Nucleus accumbens (tissue), 56 donors: Measurements from ENCODE around the gene PICK1.
"Not testable (repeated sequence)": the region's sequence is repeated elsewhere in the genome, so short reads cannot be mapped to it uniquely, and the experiment has no call there.

Experiments
- DNase-seq, 56 donors: peaks; one replicate each; lab custom pipeline; 2025; lab: John Stamatoyannopoulos, UW

Gene PICK1

GRCh38 chr22:38110008-38110862 lies 53.0 kb downstream of the PICK1 start, which contains the start of gene BAIAP2L2:
Gene BAIAP2L2, minus strand, starts transcription at chr22:38110684. Its CDS starts 159 bp downstream, at chr22:38110525.
- no peak for DNase-seq

GRCh38 chr22:38110863-38111852 lies 54.0 kb downstream of the PICK1 start:
- no peak for DNase-seq

- DNase-seq, result no peak
These were observed 54.7 kb downstream of the PICK1 start for GRCh38 chr22:38111925-38112355.

GRCh38 chr22:38112381-38112780 lies 55.2 kb downstream of the PICK1 start:
- DNase-seq, result no peak

- peak in 53 of 56 donors; percentile 17 to 90 (median 67) for DNase-seq
These were observed 57.5 kb downstream of the PICK1 start for GRCh38 chr22:38114484-38115398.

GRCh38 chr22:38115423-38116205 lies 58.4 kb downstream of the PICK1 start:
- no peak for DNase-seq

- not testable (repeated sequence) for DNase-seq
These were observed 60.4 kb downstream of the PICK1 start for GRCh38 chr22:38117556-38117955.

- DNase-seq, result no peak
These were observed 61.0 kb downstream of the PICK1 start for GRCh38 chr22:38118182-38118581.

DNA sequence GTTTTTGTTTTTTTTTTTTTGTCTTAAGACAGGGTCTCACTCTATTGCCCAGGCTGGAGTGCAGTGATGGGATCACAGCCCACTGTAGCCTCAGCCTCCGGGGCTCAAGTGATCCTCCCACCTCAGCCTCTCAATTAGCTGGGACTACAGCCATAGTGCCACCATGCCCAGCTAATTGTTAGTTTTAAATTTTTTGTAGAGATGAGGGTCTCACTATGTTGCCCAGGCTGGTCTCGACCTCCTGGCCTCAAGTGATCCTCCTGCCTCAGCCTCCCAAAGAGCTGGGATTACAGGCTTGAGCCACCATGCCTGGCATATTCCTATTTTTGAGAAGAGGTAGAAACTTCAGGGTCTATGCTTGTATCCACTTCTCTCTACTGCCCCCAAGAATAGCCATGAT lies 61.5 kb downstream of the PICK1 start:
- not testable (repeated sequence) for DNase-seq

- no peak for DNase-seq
These were observed 63.3 kb downstream of the PICK1 start for GRCh38 chr22:38120359-38121110.

DNA sequence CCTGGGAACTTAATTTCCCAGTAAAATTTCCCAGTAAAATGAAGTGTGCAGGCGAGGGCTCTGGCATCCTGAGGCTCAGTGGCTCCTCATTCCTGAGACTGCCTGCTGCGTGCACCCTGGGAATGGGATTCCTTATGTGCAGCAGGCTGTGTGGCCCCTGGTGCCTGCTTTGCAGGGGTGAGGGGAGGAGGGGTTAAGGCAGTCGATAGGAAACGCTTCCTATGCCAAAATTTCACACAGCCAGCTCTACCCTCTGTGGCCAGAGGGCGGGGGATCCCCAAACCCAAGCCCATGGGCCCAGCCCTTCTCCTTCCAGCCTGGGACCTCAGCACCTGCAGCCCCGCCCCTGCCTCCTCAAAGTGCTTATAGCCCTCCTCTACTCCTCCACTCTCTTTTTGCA lies 65.4 kb downstream of the PICK1 start:
- no peak for DNase-seq

- DNase-seq, result no peak
These were observed 67.2 kb downstream of the PICK1 start for GRCh38 chr22:38124236-38124974.

- no peak for DNase-seq
These were observed 67.9 kb downstream of the PICK1 start for GRCh38 chr22:38125038-38125610.
